ENCODE data around the gene COL24A1.
"Not testable (repeated sequence)": the region's sequence is repeated elsewhere in the genome, so short reads cannot be mapped to it uniquely, and the experiment has no call there.

Gene COL24A1

GRCh38 chr1:85984636-85985035 lies 171.9 kb downstream of the COL24A1 start:
- no peak for DNase-seq (ENCODE audit: low spot score)

GRCh38 chr1:85983316-85983715 lies 173.3 kb downstream of the COL24A1 start:
- DNase-seq (ENCODE audit: low spot score) = no peak

DNA sequence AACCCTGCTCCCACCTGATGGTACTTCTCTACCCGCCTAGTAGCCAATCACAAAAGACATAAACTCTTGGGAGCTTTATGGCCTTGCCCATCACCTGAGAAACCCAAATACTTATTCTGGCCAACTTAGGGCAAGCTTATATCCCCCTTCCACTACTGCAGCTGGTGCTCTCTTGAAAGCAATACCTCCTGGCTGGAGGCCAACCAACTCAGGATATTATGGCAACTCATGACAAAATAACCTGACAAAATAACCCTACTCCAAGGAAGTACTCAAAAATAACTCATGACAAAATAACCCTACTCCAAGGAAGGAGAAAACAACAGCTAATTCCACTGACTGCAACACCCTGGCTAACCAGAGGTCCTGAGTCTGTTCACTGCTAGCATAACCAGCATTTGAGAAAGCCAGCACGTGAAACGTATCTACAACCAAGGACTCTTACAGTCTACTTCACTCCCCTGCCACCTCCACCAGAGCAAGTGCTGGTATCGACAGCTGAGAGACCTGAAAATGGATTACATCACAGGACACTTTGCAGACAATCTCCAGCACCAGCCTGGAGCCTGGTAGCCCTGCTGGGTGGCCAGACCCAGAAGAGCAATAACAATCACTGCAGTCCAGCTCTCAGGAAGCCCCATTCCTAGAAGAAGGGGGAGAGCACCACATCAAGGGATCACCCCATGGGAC lies 179.9 kb downstream of the COL24A1 start:
- no peak for DNase-seq (ENCODE audit: low spot score)

DNA sequence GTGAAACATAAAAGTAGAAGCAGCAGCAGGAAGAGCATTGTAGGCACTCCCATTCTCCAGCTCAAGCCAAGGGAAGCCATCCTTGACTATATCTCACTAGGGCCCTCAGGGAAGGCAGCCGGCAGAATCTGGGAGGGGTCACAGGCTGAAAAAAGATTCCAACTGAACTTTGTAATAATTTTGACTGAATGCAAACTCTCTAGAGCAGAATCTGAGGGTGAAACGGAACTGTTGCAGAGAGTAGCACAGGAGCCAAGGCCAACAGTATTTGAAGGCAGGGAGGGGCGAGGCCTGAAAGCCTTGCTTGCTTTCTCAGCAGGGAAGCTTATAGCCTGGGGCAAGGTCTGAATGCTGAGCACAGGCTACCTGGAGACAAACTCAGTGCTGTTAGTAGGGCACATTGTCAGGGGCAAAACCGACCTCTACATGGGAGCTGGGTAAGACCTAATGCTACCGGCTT lies 180.6 kb downstream of the COL24A1 start:
- DNase-seq (ENCODE audit: low spot score) = no peak

- no peak for DNase-seq (ENCODE audit: low spot score)
Observed at GRCh38 chr1:85962457-85962856, 194.1 kb downstream of the COL24A1 start.

- DNase-seq (ENCODE audit: low spot score) = no peak
Observed at GRCh38 chr1:85957760-85958159, 198.8 kb downstream of the COL24A1 start.

GRCh38 chr1:85955218-85955617 lies 201.4 kb downstream of the COL24A1 start:
- DNase-seq (ENCODE audit: low spot score) = not testable (repeated sequence)

DNA sequence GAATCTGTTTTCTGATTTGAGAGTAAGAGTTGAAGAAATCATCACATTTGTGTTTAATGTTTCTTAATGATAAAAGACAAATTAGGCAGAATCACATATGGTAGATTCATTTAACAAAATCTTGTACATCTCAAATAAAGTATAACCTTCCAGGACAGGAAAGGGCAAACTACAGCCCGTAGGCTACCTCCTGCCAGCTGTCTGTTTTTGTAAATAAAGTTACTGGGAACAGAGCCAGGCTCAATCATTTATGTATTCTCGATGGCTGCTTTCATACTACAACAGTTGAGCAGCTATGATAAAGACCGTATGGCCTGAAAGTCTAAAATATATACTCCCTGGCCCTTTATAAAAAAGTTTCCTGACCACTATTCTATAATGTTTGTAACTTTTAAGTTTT lies 204.1 kb downstream of the COL24A1 start:
- DNase-seq (ENCODE audit: low spot score) = no peak

- no peak for DNase-seq (ENCODE audit: low spot score)
Observed at GRCh38 chr1:85947186-85947585, 209.4 kb downstream of the COL24A1 start.

DNA sequence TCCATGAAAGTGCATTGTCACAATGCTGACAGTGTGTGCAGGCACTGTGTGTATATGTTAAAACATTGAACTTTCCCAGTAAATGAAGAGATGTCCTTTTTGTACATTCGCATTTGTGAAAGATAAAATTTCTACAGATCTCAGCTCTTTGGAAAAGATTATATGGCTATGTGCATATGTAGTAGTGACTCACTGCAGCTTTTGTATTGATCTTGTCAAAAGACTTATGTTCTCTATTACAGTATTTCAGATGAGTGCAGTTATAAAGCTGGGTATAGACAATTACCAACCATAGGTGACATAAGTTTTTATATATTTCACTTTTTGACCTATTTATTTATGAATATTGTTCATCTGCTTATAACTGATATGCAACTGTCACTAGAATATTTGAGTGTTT lies 212.6 kb downstream of the COL24A1 start:
- DNase-seq (ENCODE audit: low spot score) = no peak

- DNase-seq (ENCODE audit: low spot score) = no peak
Observed at GRCh38 chr1:85943526-85943925, 213.0 kb downstream of the COL24A1 start.

DNA sequence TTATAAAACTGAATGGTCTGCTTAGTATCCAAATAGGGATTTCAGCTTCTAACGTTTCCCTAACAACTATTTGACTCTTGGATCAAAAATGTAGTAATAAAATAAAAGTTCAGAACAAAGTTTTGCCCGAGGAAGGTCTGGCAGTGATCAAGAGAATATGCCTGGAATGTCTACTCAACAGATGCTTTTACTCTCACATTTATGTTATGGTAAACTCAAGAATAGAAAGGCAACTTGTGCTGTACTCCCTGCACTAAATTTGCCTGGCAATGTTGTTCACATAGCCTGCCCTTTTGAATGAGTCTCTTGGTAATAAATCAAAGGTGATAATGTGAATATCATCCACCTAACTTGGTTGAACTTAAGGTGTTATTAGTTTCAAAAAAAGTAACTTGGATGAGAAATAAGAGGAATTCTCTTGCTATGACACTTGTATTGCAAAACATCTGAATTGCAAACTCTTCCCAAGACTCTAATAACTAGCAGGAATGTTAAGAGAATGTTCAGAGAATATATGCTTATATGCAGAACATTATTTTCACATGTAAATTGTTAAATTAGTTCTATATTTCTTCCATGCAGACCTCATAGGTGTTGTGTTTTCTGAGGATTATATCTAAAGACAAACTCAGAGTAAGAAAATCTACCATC lies 215.8 kb downstream of the COL24A1 start:
- no peak for DNase-seq (ENCODE audit: low spot score)

GRCh38 chr1:85938829-85939228 lies 217.7 kb downstream of the COL24A1 start:
- DNase-seq (ENCODE audit: low spot score) = no peak

DNA sequence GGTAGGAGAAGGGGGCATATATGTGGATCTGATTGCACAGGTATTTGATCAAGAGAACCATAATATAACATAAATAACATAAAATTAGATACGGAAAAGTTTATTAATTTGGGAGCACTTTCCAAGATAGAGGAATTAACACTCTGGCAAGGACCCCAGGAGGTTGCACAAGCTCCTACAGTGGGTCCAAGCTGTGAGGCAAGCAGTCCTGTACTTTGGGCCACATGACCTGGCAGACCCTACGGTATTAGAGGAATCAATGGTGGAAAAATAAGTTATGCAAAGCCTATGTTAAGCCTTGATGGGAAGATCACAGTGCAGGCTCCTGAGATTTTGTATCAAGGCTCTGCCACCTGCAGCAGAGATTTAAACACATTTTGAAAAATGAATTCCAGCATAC lies 220.1 kb downstream of the COL24A1 start:
- DNase-seq (ENCODE audit: low spot score) = no peak

DNA sequence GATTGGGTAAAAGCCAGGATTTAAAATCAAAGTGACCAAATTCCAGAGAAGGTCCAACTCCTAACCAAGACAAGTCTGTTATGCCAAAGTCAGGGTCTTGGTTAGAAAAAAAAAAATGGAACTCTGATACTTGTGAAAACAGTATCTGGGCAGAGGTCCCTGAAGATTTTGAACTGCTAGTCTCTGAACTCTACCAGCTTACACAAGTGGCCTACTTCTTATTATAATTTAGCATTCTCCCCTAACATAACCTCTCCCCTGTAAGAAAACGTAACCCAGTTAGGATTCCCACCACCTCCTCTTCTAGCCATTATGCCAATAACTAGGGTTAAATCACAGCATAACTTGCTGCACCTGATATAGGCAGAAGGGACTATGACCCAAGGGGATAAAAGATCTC lies 220.5 kb downstream of the COL24A1 start:
- DNase-seq (ENCODE audit: low spot score) = no peak

GRCh38 chr1:85935234-85935633 lies 221.3 kb downstream of the COL24A1 start:
- no peak for DNase-seq (ENCODE audit: low spot score)

- DNase-seq (ENCODE audit: low spot score) = no peak
Observed at GRCh38 chr1:85934516-85934915, 222.1 kb downstream of the COL24A1 start.

DNA sequence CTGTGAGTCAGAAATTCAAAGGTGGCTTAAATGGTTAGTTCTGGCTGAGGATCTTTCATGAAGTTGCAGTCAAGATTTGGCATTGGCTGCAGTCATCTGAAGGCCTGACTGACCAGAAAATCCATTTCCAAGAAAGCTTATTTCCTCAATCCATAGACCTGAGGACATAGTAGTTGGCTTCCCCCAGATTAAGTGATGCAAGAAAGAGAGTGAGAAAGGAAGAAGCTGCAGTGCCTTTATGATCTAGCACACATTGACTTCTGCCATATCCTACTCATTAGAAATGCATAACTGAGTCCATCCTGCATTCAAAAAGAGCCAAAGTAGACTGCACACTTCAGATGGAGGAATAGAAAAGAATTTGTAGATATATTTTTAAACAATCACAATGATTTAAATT lies 222.6 kb downstream of the COL24A1 start:
- DNase-seq (ENCODE audit: low spot score) = no peak

GRCh38 chr1:85911742-85912141 lies 244.8 kb downstream of the COL24A1 start:
- DNase-seq (ENCODE audit: low spot score) = no peak

DNA sequence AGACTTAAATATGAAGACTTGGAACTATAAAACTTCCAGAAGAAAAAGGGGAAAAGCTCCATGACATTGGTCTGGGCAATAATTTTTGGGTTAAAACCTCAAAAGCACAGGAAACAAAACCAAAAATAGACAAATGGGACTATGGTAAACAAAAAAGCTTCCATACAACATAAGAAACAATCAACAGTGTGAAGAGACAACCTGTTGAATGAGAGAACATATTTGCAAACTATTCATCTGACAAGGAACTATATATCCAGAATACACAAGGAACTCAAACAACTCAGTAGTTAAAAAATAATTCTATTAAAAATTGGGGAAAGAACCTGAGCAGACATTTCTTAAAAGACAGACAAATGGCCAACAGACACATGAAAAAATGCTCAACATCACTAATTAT lies 255.7 kb downstream of the COL24A1 start:
- no peak for DNase-seq (ENCODE audit: low spot score)

GRCh38 chr1:85898861-85899260 lies 257.7 kb downstream of the COL24A1 start:
- DNase-seq (ENCODE audit: low spot score) = no peak

DNA sequence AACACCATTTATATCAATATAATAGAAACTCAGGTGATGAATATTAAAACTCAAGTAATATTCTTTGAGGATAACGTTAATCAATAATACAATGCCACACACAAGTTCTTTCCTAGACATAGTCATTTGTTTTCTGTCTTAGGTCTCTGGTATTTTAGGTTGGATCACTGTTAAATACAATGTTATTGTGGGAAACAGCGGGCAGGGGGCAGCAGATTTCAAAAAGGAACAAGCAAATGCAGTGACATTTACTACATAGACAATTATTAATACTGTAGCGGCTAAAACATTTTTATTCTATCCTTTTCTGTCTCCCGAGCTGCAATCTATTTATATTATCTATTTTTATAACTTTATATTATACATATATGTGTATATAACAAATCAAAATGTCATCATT lies 261.9 kb downstream of the COL24A1 start:
- DNase-seq (ENCODE audit: low spot score) = no peak

DNA sequence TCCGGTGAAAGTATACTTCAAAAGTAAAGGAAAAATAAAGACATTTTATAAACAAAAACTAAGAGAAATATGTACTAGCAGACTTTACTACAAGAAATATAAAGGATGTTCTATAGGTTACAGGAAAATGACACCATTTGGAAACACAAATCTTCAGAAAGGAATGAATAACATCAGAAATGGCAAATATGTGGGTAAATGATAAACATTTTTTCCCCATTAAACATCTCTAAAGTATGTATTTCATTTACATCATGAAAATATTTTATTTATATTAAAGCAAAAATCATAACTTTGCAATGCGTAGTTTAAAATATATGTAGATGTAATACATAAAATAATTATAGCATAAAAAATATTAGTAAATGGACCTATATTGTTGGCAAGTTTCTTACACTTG lies 264.2 kb downstream of the COL24A1 start:
- no peak for DNase-seq (ENCODE audit: low spot score)

DNA sequence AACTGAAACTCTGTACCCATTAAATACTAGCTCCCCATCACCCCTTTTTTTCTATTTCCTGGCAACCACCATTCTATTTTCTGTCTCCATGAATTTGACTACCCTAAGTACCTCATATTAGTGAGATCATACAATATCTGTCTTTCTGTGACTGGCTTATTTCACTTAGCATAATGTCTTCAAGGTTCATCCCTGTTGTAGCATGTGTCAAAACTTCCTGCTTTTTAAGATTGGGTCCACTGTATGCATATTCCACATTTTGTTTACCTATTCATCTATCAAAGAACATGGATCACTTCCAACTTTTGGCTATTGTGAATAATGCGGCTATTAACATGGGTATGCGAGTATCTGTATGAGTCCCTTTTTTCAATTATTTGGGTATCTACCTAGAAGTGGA lies 266.7 kb downstream of the COL24A1 start:
- DNase-seq (ENCODE audit: low spot score) = no peak
